Aorta (tissue), 5 donors: ENCODE data around the gene MAP1LC3A. TPM values are rescaled to one million over a fixed set of nuclear protein-coding genes. Genes with fewer than 3 reads are reported as not detected.

Experiments
- ATAC-seq: fragments of 200-7000 bp; cut with Tn5 transposase; one replicate; pipeline ENCODE4 v1.9.1; 2022; ENCODE audit warnings: moderate library complexity; ENCODE audit not compliant: low FRiP score
- DNase-seq, 2 donors: peaks; one replicate each; pipeline ENCODE4 v3.0.0-alpha.2; 2020
- H3K27ac ChIP-seq, 2 donors: one replicate each; pipeline ENCODE4 v1.5.1; 2013; ENCODE audit warnings: low read length in 2 of 2, mild to moderate bottlenecking in 2 of 2, moderate library complexity in 2 of 2, control low read depth in 1 of 2, inconsistent platforms in 1 of 2, low read depth in 1 of 2
- H3K27me3 ChIP-seq, 2 donors: one replicate each; pipeline ENCODE4 v1.6.1; 2013; ENCODE audit warnings: control low read depth in 1 of 2, low read length in 1 of 2, mild to moderate bottlenecking in 1 of 2, moderate library complexity in 1 of 2; ENCODE audit not compliant: insufficient read depth in 2 of 2, control insufficient read depth in 1 of 2
- H3K36me3 ChIP-seq, 2 donors: one replicate each; pipeline ENCODE4 v1.6.1; 2013; ENCODE audit warnings: control low read depth in 1 of 2, low read length in 1 of 2, mild to moderate bottlenecking in 1 of 2; ENCODE audit not compliant: insufficient read depth in 2 of 2, control insufficient read depth in 1 of 2
- H3K4me1 ChIP-seq, 2 donors: one replicate each; pipeline ENCODE4 v1.6.1; 2013; ENCODE audit warnings: low read length in 2 of 2, control low read depth in 1 of 2, mild to moderate bottlenecking in 1 of 2, moderate library complexity in 1 of 2; ENCODE audit not compliant: insufficient read depth in 2 of 2, control insufficient read depth in 1 of 2
- H3K4me3 ChIP-seq, 2 donors: one replicate each; pipeline ENCODE4 v1.5.1; 2013; ENCODE audit warnings: low read length in 2 of 2, control low read depth in 1 of 2, mild to moderate bottlenecking in 1 of 2
- H3K9me3 ChIP-seq: one replicate; pipeline ENCODE4 v1.6.1; 2013; ENCODE audit warnings: mild to moderate bottlenecking, low read length; ENCODE audit not compliant: control insufficient read depth
- WGBS, 2 donors: extraction: QIAGEN DNeasy Blood & Tissue Kit; methylation state at CpG; one replicate each; pipeline ENCODE4 v1.1.7; 2013; 5-methylcytosine and 5-hydroxymethylcytosine counted together
- intact Hi-C, 2 donors: fragments of 100-400 bp; cut with DNase I; formaldehyde crosslinking; loops; one replicate each; pipeline versions ENCODE4 v1.14.2 to v1.15.0; 2022
- polyA plus RNA-seq, 2 donors: library from polyadenylated mRNA; stranded (reverse); fragments of 200-250 nt; gene quantifications; one replicate each; pipeline ENCODE4 v1.2.3, GENCODE V29; 2013
- total RNA-seq, 2 donors: library from RNA; stranded (reverse); fragmentation: NEBNext Ultra II Directional; extraction: Animal tissue kit (Norgen Biotek cat#: 25700); gene quantifications; one replicate each; pipeline ENCODE4 v1.2.1, GENCODE V29; 2021
- donor health status: healthy with polysubstance abuse.
- donor health status: Bipolar disorder and iron deficiency.
- donor health status: DM: no; HTN: no; CAD: no.
- donor health status: DM: no; HTN: no; CAD: no.
- donor health status: DM: yes; HTN: yes; CAD: no.

The MAP1LC3A gene
- total and polyA plus RNA-seq, 4 donors = 32.6 to 92.9 (median 45.6) TPM

DNA sequence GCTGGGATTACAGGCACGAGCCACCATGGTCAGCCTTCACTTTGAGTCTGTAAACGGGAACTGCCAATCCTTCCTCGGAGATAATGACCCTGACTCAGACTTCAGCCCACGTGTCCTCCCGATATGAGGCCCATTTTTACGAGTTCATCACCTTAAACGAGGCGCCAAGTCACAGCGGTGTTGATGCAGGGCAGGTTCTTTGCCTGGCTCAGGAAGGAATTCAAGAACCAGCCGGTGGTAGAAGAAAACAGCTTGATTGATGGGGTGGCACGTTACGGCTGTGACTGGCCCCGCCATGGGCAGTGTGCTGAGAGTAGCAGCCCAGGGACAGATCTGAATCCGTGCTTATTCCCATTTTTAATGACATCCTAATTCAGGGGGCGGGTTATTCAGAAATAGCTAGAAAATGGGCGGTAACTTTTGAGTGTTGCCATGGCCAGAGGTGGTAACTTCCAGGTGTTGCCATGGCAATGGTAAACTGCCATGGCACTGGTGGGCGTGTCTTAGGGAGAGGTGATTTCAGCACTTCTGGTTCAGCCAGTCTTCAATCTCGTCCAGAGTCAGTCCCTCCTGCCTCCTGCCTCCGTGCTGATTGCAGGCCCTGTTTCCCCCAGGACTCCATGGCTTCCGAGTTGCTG, 9.1 kb upstream of the MAP1LC3A start:
- Histone ChIP-seq H3K27ac (no peak overlapping the region), H3K27me3 (no peaks in the 10 kb centered on the region), H3K9me3 (no peaks in the 10 kb centered on the region), H3K4me1 (no peaks in the 10 kb centered on the region), H3K36me3 (no peaks in the 10 kb centered on the region), H3K4me3 (no peak overlapping the region)
- ATAC-seq (no peak), DNase-seq (no peak)
- 67 to 73% methylated on average over 20 of the region's 20 CpGs for whole genome bisulfite sequencing, 2 donors
- intact Hi-C loops = no loop called here

DNA sequence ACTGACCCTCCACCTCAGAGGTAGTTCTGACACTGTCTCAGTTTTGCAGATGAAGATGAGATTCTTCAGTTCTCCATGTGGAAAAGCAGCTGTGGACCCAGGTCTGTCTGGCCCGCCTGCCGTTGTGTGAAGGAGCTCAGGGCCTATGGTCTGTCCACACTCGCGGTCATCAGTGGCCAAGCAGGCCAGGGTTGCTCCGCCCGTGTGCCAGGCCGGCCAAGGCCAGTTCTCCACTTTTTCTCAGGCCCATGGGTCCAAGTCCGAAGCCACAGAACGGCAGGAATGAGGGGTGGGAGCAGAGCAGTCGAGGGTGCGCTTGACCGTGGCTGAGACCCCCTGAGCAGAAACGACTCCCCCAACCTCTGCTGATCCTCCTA, 8.6 kb upstream of the MAP1LC3A start:
- Histone ChIP-seq H3K4me3 (no peak overlapping the region), H3K9me3 (no peaks in the 10 kb centered on the region), H3K4me1 (no peaks in the 10 kb centered on the region), H3K27me3 (no peaks in the 10 kb centered on the region), H3K27ac (no peak overlapping the region), H3K36me3 (no peaks in the 10 kb centered on the region)
- DNase-seq (no peak), ATAC-seq (no peak)
- WGBS, 2 donors = 94 to 95% methylated on average over 13 of the region's 13 CpGs
- intact Hi-C loops = no loop called here

- ATAC-seq (no peak), DNase-seq (no peak)
- no peaks in the 10 kb centered on the region for H3K27me3 ChIP-seq
- H3K27ac ChIP-seq = no peak overlapping the region
- no peaks in the 10 kb centered on the region for H3K9me3 ChIP-seq
- H3K36me3 ChIP-seq = no peaks in the 10 kb centered on the region
- H3K4me1 ChIP-seq = no peaks in the 10 kb centered on the region
- WGBS, 2 donors = 95 to 96% methylated on average over 6 of the region's 6 CpGs
- no peak overlapping the region for H3K4me3 ChIP-seq
- intact Hi-C loops = no loop called here
Measured at GRCh38 chr20:34552569-34552968, 5.9 kb upstream of the MAP1LC3A start.

DNA sequence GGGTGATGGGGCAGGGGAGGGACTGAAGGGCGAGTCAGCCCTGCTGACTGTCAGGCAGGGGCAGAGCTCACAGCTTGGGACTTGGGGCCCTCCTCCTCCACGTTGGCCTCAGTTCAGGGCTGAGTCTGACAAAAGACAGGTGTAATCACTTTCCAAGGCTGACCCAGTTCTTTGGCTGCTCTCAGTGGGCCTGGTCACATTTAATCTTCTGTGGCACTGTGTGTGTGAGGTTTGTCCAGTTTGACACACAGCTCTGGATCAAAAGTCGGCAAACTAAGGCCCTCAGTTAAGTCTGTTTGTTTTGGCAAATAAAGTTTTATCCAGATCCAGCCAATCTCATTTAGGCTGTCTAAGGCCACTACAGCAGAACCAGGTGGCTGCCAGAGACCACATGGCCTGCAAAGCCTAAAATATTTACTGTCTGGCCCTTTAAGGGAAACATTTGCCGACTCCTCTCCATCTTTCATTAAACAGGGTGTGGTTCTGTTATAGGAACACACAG, 5.1 kb upstream of the MAP1LC3A start:
- no peak for DNase-seq
- intact Hi-C loops = no loop called here
- no peak overlapping the region for H3K4me3 ChIP-seq
- peak overlapping the region in 1 of 2 donors; percentile 1 for H3K27ac ChIP-seq
- WGBS, 2 donors = 5 to 12% methylated on average over 4 of the region's 4 CpGs
- no peak for ATAC-seq
- H3K36me3 ChIP-seq = no peaks in the 10 kb centered on the region
- no peaks in the 10 kb centered on the region for H3K27me3 ChIP-seq
- no peaks in the 10 kb centered on the region for H3K4me1 ChIP-seq
- no peaks in the 10 kb centered on the region for H3K9me3 ChIP-seq

- no peak for DNase-seq
- no peaks in the 10 kb centered on the region for H3K36me3 ChIP-seq
- no peaks in the 10 kb centered on the region for H3K9me3 ChIP-seq
- no peaks in the 10 kb centered on the region for H3K27me3 ChIP-seq
- ATAC-seq = no peak
- intact Hi-C loops = loop anchor here in 1 of 2 donors (5.0 kb wide), 1 partner anchor 149 kb away; no protein-coding TSS in a partner anchor
- peak overlapping the region; percentile 15 to 24 for H3K27ac ChIP-seq
- H3K4me1 ChIP-seq = no peaks in the 10 kb centered on the region
- WGBS, 2 donors = 6 to 8% methylated on average over 11 of the region's 11 CpGs
- peak overlapping the region; percentile 31 to 63 for H3K4me3 ChIP-seq
Measured at GRCh38 chr20:34557936-34558319, 590 bp upstream of the MAP1LC3A start.

DNA sequence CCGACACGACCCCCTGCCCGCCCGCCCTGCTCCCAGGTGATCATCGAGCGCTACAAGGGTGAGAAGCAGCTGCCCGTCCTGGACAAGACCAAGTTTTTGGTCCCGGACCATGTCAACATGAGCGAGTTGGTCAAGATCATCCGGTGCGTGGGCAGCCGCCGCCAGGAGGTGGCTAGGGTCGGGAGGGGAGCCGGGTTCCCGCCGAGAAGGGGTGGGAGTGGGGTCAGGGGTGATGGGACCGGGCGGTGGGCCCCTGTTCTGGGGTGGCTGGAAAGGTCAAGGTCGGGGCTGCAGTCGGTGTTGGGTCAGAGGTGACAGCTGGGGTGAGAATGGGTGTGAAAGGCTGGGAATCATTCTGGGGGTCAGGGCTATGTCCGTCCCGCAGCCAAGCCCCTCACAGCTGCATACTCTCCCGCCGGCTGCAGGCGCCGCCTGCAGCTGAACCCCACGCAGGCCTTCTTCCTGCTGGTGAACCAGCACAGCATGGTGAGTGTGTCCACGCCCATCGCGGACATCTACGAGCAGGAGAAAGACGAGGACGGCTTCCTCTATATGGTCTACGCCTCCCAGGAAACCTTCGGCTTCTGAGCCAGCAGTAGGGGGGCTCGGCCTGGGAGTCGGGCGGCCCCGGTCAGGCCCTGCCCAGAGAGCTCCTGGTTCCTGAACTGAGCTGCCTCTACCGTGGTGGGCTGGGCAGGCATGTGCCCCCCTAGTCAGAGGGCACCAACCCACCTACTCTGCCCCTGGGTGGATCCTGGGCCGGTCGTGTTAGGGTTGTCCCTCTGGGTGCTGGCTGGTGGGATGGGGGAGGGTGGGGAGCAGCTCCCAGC, 1.0 kb downstream of the MAP1LC3A start:
- intact Hi-C loops = loop anchor here (5.0 kb wide), 1 partner anchor 148 kb away; no protein-coding TSS in a partner anchor

DNA sequence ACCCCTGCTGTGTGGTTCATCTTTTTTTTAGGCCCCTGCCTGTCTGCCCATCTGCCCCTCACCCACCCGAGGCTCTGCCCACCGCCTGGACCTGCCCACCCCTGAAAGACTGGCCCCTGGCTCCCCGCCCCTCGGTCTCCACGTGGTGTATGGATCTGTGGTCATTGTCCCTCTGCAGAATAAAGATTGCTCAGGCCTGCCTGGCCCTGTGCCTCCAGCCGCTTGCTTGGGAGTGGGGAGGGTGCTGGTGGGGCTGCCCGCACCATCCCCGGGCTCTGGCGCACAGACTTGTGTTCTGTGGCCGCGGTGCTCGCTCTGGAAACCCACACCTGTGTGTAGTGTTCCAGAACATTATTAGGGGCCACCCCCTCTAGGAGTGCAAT, 1.6 kb downstream of the MAP1LC3A start:
- Histone ChIP-seq H3K36me3 (no peaks in the 10 kb centered on the region), H3K9me3 (no peaks in the 10 kb centered on the region), H3K4me1 (no peaks in the 10 kb centered on the region), H3K27me3 (no peaks in the 10 kb centered on the region), H3K27ac (no peak overlapping the region), H3K4me3 (no peak overlapping the region)
- DNase-seq (no peak), ATAC-seq (peak; percentile 0)
- intact Hi-C loops = loop anchor here in 1 of 2 donors (5.0 kb wide), 1 partner anchor 147 kb away; no protein-coding TSS in a partner anchor
- WGBS, 2 donors = 80 to 83% methylated on average over 12 of the region's 12 CpGs

More for the DNA sequence above, 1.0 kb downstream of the MAP1LC3A start:
- WGBS, 2 donors = 58 to 61% methylated on average over 40 to 43 of the region's 43 CpGs
- Histone ChIP-seq H3K4me1 (no peaks in the 10 kb centered on the region), H3K27ac (peak overlapping the region; percentile 62 to 64), H3K4me3 (peak overlapping the region; percentile 43 to 71), H3K9me3 (no peaks in the 10 kb centered on the region), H3K36me3 (no peaks in the 10 kb centered on the region), H3K27me3 (no peaks in the 10 kb centered on the region)
- ATAC-seq (peak; percentile 13), DNase-seq (no peak)

- intact Hi-C loops = loop anchor here in 1 of 2 donors (5.0 kb wide), 1 partner anchor 147 kb away; no protein-coding TSS in a partner anchor
- H3K4me3 ChIP-seq = no peak overlapping the region
- ATAC-seq = no peak
- H3K27me3 ChIP-seq = no peaks in the 10 kb centered on the region
- H3K4me1 ChIP-seq = no peaks in the 10 kb centered on the region
- WGBS, 2 donors = 77 to 87% methylated on average over 7 of the region's 7 CpGs
- no peaks in the 10 kb centered on the region for H3K36me3 ChIP-seq
- H3K27ac ChIP-seq = no peak overlapping the region
- DNase-seq = no peak
- no peaks in the 10 kb centered on the region for H3K9me3 ChIP-seq
Measured at GRCh38 chr20:34560614-34561013, 2.1 kb downstream of the MAP1LC3A start.
